Small intestine (tissue), 7 donors: Measurements from ENCODE around the gene APBA1. TPM values are rescaled to one million over a fixed set of nuclear protein-coding genes. Genes with fewer than 3 reads are reported as not detected.
"Not testable (repeated sequence)": the region's sequence is repeated elsewhere in the genome, so short reads cannot be mapped to it uniquely, and the experiment has no call there.

ENCODE experiments used
- DNase-seq, 2 donors: peaks; one replicate each; pipeline versions ENCODE4 v3.0.0 to v3.0.0-alpha.2; 2013
- FAIRE-seq: peaks from 2 replicates; lab custom pipeline; 2012; peaks lifted over from hg19 to GRCh38; lab: Jason Lieb, UNC
- H3K27ac ChIP-seq, 3 donors: one replicate each; pipeline ENCODE4 v1.5.1; 2013; ENCODE audit warnings: low read length in 2 of 3, mild to moderate bottlenecking in 2 of 3, control low read depth in 1 of 3, inconsistent platforms in 1 of 3, low read depth in 1 of 3, moderate library complexity in 1 of 3
- H3K27me3 ChIP-seq, 3 donors: one replicate each; pipeline ENCODE4 v1.6.1; 2013; ENCODE audit warnings: low read length in 3 of 3, inconsistent platforms in 1 of 3; ENCODE audit not compliant: control insufficient read depth in 3 of 3, insufficient read depth in 3 of 3
- H3K36me3 ChIP-seq, 3 donors: one replicate each; pipeline ENCODE4 v1.6.1; 2013; ENCODE audit warnings: low read length in 3 of 3, inconsistent platforms in 1 of 3, low read depth in 1 of 3, mild to moderate bottlenecking in 1 of 3, moderate library complexity in 1 of 3; ENCODE audit not compliant: control insufficient read depth in 3 of 3, insufficient read depth in 2 of 3
- H3K4me1 ChIP-seq, 3 donors: one replicate each; pipeline ENCODE4 v1.6.1; 2013; ENCODE audit warnings: low read length in 2 of 3, inconsistent platforms in 1 of 3, low read depth in 1 of 3, mild to moderate bottlenecking in 1 of 3, moderate library complexity in 1 of 3; ENCODE audit not compliant: control insufficient read depth in 3 of 3, insufficient read depth in 2 of 3
- H3K4me3 ChIP-seq, 3 donors: one replicate each; pipeline ENCODE4 v1.5.1; 2013; ENCODE audit warnings: low read length in 3 of 3, control low read depth in 1 of 3, inconsistent platforms in 1 of 3, low read depth in 1 of 3, mild to moderate bottlenecking in 1 of 3, moderate library complexity in 1 of 3
- H3K9me3 ChIP-seq, 2 donors: one replicate each; pipeline ENCODE4 v1.6.1; 2013; ENCODE audit warnings: low read depth in 1 of 2, low read length in 1 of 2; ENCODE audit not compliant: control insufficient read depth in 2 of 2, insufficient read depth in 1 of 2
- WGBS, 3 donors: extraction: QIAGEN DNeasy Blood & Tissue Kit; methylation state at CpG; one replicate each; pipeline ENCODE4 v1.1.7; 2013; 5-methylcytosine and 5-hydroxymethylcytosine counted together
- polyA plus RNA-seq, 4 donors: library from polyadenylated mRNA; stranded (reverse) in 3 of 4; unstranded in 1 of 4; fragments of 200-250 nt in 3 of 4; fragments of 120-200 nt in 1 of 4; gene quantifications; one replicate each; pipeline versions ENCODE4 v1.2.1 to v1.2.3, GENCODE V29; 2013
- donor health status: healthy with polysubstance abuse.
- donor health status: control.
- donor health status: control.
- donor health status: Bipolar disorder and iron deficiency.
- donor health status: healthy.

Gene APBA1
- polyA plus RNA-seq, 4 donors, result 0.27 to 6.7 (median 3.7) TPM; not detected in 1

- no peak for FAIRE-seq
- peak; percentile 16 to 46 for DNase-seq
- 28 to 37% (median 33%) methylated on average over 20 of the region's 20 CpGs for WGBS, 3 donors
- Histone ChIP-seq H3K9me3 (no peaks in the 10 kb centered on the region), H3K4me3 (no peak overlapping the region), H3K36me3 (no peaks in the 10 kb centered on the region), H3K4me1 (no peaks in the 10 kb centered on the region), H3K27me3 (peaks cover 0 to 8% (median 0%) of the 10 kb centered on the region in 3 donors), H3K27ac (no peak overlapping the region)
These were observed 259.4 kb downstream of the APBA1 start for GRCh38 chr9:69412741-69413150.

DNA sequence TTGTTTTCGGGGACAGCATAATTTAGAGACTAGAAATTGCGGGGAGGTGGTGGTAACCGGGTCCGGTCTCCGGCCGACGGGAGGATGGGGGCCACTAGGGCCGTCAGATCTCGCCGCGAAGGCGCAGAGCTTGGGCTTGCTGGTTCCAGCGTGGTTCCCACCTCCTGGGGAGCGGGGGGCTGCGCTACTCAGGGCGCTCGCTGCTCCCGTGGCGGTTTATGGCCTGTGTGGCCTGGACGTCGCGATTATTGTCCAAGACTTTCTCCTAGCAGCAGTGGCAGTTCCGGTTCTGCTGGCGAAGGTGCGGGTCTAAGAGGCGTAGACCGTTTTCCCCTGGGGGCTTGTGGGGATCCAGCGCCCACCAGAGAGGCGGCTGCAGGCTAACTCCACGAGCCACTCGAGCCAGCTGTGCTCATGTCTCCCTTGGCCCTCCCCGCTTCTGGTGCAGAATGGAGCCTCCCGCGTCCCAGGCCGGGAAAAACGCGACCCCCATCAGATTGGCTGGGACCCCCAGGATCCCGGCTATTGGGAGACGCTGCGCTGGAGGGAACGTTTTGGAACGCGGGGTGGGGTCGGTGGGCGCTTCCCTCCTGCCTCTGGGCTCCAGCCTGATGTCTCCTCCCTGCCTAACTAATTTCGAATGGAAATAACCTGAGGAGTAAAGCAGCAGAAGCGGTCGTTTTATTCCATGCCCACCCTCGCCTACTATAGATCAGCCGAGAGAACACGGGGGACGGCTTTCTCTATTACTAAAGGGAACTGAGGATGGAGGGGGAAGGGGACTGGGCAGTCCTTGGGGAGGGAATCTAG lies 260.0 kb downstream of the APBA1 start:
- DNase-seq, result no peak
- FAIRE-seq, result no peak
- Histone ChIP-seq H3K27me3 (peaks cover 0 to 8% (median 0%) of the 10 kb centered on the region in 3 donors), H3K36me3 (no peaks in the 10 kb centered on the region), H3K4me1 (no peaks in the 10 kb centered on the region), H3K27ac (no peak overlapping the region), H3K4me3 (no peak overlapping the region), H3K9me3 (no peaks in the 10 kb centered on the region)
- WGBS, 3 donors, result 72 to 78% (median 76%) methylated on average over 50 to 52 of the region's 52 CpGs

DNA sequence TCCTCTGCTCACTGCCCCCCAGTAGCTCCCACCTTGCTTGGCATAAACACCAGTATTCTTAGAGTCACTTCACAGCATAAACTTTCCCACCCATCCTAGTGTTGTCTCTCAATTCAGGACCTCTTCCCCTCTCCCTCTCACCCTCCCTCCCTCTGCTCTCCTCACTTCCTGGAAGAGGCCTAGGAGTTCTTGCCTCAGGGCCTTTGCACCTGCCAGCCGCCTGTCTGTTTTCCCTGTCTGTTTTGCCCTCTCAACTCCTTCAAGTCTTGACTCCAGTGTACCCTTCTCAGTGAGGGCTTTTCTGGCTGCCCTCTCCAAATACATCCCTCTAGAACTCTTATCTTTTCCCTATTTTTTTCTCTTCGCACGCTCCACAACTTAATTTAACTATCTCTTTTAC lies 260.9 kb downstream of the APBA1 start:
- no peak for FAIRE-seq
- WGBS, 3 donors, result 95 to 100% (median 97%) methylated on average over 3 of the region's 3 CpGs
- no peaks in the 10 kb centered on the region for H3K36me3 ChIP-seq

GRCh38 chr9:69409936-69410335 lies 262.2 kb downstream of the APBA1 start:
- H3K27me3 ChIP-seq, H3K9me3 ChIP-seq, H3K4me1 ChIP-seq, H3K36me3 ChIP-seq, H3K27ac ChIP-seq, H3K4me3 ChIP-seq, DNase-seq, FAIRE-seq: not testable (repeated sequence)
- WGBS, 3 donors, result 78 to 83% (median 79%) methylated on average over 6 of the region's 6 CpGs

More for the DNA sequence above, 260.9 kb downstream of the APBA1 start:
- Histone ChIP-seq H3K4me3 (no peak overlapping the region), H3K27ac (no peak overlapping the region), H3K27me3 (peaks cover 0 to 8% (median 0%) of the 10 kb centered on the region in 3 donors), H3K4me1 (no peaks in the 10 kb centered on the region), H3K9me3 (no peaks in the 10 kb centered on the region)
- DNase-seq, result no peak

DNA sequence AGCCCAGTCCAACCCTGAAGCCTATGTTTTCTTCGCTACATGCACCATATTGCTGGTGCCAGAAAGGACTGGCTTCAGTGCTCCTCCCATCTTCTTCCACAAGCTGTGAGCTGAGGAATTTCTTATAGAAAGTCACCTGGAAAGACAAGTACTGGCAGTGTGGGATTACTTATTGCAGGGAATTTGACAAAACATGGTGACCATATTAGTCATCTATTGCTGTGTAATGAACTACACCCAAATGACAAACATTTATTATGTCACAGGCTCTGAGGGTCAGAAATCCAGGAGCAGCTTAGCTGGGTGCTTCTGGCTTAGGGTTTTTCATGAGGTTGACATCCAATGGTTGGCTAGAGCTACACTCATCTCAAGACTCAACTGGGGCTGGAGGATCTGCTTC lies 271.7 kb downstream of the APBA1 start:
- 81 to 92% (median 84%) methylated on average over 1 of the region's 1 CpG for WGBS, 3 donors
- H3K36me3 ChIP-seq, result no peaks in the 10 kb centered on the region
- no peak overlapping the region for H3K27ac ChIP-seq
- H3K9me3 ChIP-seq, result no peaks in the 10 kb centered on the region
- H3K4me3 ChIP-seq, result no peak overlapping the region
- H3K27me3 ChIP-seq, result no peaks in the 10 kb centered on the region
- no peak for FAIRE-seq
- H3K4me1 ChIP-seq, result no peaks in the 10 kb centered on the region
- peak in 1 of 2 donors; percentile 4 for DNase-seq

GRCh38 chr9:69397384-69398214 lies 274.6 kb downstream of the APBA1 start:
- Histone ChIP-seq H3K27me3 (no peaks in the 10 kb centered on the region), H3K36me3 (no peaks in the 10 kb centered on the region), H3K9me3 (no peaks in the 10 kb centered on the region), H3K4me3 (no peak overlapping the region), H3K4me1 (no peaks in the 10 kb centered on the region), H3K27ac (no peak overlapping the region)
- WGBS, 3 donors, result 65 to 77% (median 71%) methylated on average over 12 of the region's 12 CpGs
- DNase-seq (no peak), FAIRE-seq (no peak)

GRCh38 chr9:69396759-69397158 lies 275.4 kb downstream of the APBA1 start:
- FAIRE-seq (no peak), DNase-seq (no peak)
- no peak overlapping the region for H3K27ac ChIP-seq
- H3K27me3 ChIP-seq, result no peaks in the 10 kb centered on the region
- H3K4me3 ChIP-seq, result no peak overlapping the region
- peaks cover 0 to 2% (median 0%) of the 10 kb centered on the region in 3 donors for H3K4me1 ChIP-seq
- no peaks in the 10 kb centered on the region for H3K36me3 ChIP-seq
- no peaks in the 10 kb centered on the region for H3K9me3 ChIP-seq
- 66 to 80% (median 78%) methylated on average over 2 of the region's 2 CpGs for WGBS, 3 donors

GRCh38 chr9:69395718-69396117 lies 276.5 kb downstream of the APBA1 start:
- DNase-seq (no peak), FAIRE-seq (no peak)
- H3K9me3 ChIP-seq, result no peaks in the 10 kb centered on the region
- H3K4me3 ChIP-seq, result no peak overlapping the region
- H3K27me3 ChIP-seq, result no peaks in the 10 kb centered on the region
- H3K4me1 ChIP-seq, result peaks cover 0 to 3% (median 0%) of the 10 kb centered on the region in 3 donors
- no peak overlapping the region for H3K27ac ChIP-seq
- WGBS, 3 donors, result 90 to 94% (median 94%) methylated on average over 5 of the region's 5 CpGs
- no peaks in the 10 kb centered on the region for H3K36me3 ChIP-seq
